ENCODE results near the gene RPH3AL. TPM values are rescaled to one million over a fixed set of nuclear protein-coding genes. Genes with fewer than 3 reads are reported as not detected.

The RPH3AL gene
- total and polyA plus RNA-seq, 2 of the 8 experiments (the other 6 are each of a cell fraction or from before 2014, with no cell fraction given) = 5.6 to 5.8 TPM

GRCh38 chr17:321386-321941 lies 31.1 kb downstream of the RPH3AL start:
- Histone ChIP-seq H4K91ac (replicated peaks; ENCODE audit: insufficient read length, low read length) (no peak overlapping the region), H3K9me3 (ENCODE audit: insufficient read depth in 2 of 2, low read depth in 1 of 2, low read length in 1 of 2) (no peaks in the 10 kb centered on the region), H3K4me3 (ENCODE audit: extremely low read depth in 1 of 4, insufficient read depth in 2 of 4, low read depth in 3 of 4, low read length in 4 of 4) (no peak overlapping the region), H2BK15ac (ENCODE audit: low read length) (no peak overlapping the region; the same call in 1 of the 2 replicates), H3K23ac (ENCODE audit: insufficient read length) (no peak overlapping the region), H2BK12ac (ENCODE audit: low read depth, low read length) (peak overlapping the region; percentile 68; the same call in 1 of the 2 replicates), H3K4me1 (replicated peaks in 1 of 4; ENCODE audit: control insufficient read depth in 3 of 4, insufficient read depth in 4 of 4, low read length in 3 of 4) (peaks cover 3 to 15% (median 6%) of the 10 kb centered on the region in 4 experiments), H3K9ac (replicated peaks in 1 of 4; ENCODE audit: extremely low read depth in 1 of 4, low read depth in 3 of 4, low read length in 3 of 4) (no peak overlapping the region), H4K20me1 (replicated peaks in 1 of 2; ENCODE audit: control insufficient read depth in 1 of 2, insufficient read depth in 2 of 2, low read length in 2 of 2) (no peaks in the 10 kb centered on the region), H3K14ac (ENCODE audit: insufficient read length) (no peak overlapping the region), H2BK120ac (replicated peaks; ENCODE audit: low read depth, low read length) (no peak overlapping the region), H2BK20ac (ENCODE audit: low read length) (no peak overlapping the region), H2BK5ac (ENCODE audit: low read depth, low read length) (no peak overlapping the region; the same call in 1 of the 2 replicates), H3K27me3 (replicated peaks in 1 of 4; ENCODE audit: control insufficient read depth in 3 of 4, extremely low read depth in 1 of 4, insufficient read depth in 3 of 4, low read length in 3 of 4) (no peaks in the 10 kb centered on the region), H3K36me3 (ENCODE audit: control insufficient read depth in 2 of 4, insufficient read depth in 4 of 4, low read length in 3 of 4) (no peaks in the 10 kb centered on the region), H4K8ac (ENCODE audit: extremely low read depth, insufficient read depth, low read length) (0 out of 2 replicates have a peak overlapping the region, but pooled peaks have one; percentile 69), H3K4ac (replicated peaks; ENCODE audit: insufficient read length, low read depth, low read length) (no peak overlapping the region), H2AK5ac (ENCODE audit: low read depth, low read length) (peak overlapping the region; percentile 57; the same call in 1 of the 2 replicates), H3K23me2 (ENCODE audit: low read depth, low read length) (no peaks in the 10 kb centered on the region), H3K4me2 (ENCODE audit: insufficient read depth in 1 of 2, low read depth in 2 of 2, low read length in 2 of 2) (0 out of 4 replicates have a peak overlapping the region, but pooled peaks of 1 of the 2 experiments have one; percentile 48), H3K79me2 (ENCODE audit: control insufficient read depth in 1 of 2, insufficient read depth in 2 of 2, low read length in 2 of 2) (no peaks in the 10 kb centered on the region), H3K79me1 (ENCODE audit: low read depth, low read length) (no peaks in the 10 kb centered on the region), H3K18ac (ENCODE audit: extremely low read depth, low read length) (no peak overlapping the region), H3K56ac (replicated peaks; ENCODE audit: insufficient read length, low read depth, low read length) (no peak overlapping the region), H3K27ac (ENCODE audit: low read depth, low read length) (no peak overlapping the region), H2AFZ (ENCODE audit: low read length) (no peak overlapping the region), H4K5ac (ENCODE audit: insufficient read length, low read depth, low read length) (no peak overlapping the region)
- WGBS, 2 experiments (ENCODE audit: extremely low coverage in 1 of 2, insufficient coverage in 1 of 2, insufficient read length in 1 of 2, insufficient replicate concordance in 2 of 2, low coverage in 1 of 2, low lambda C conversion rate in 2 of 2, missing lambda C conversion rate in 1 of 2) = 86% methylated on average over 35 of the region's 35 CpGs; no CpG with 5 or more reads in 1 of the 2 experiments
- DNase-seq (ENCODE audit: low read depth in 1 of 2, low spot score in 2 of 2) = no peak
- POLR2A ChIA-PET (ENCODE audit: partially characterized antibody) = interaction anchor here (0.5 to 1.7 kb wide), 2 partner anchors 10 to 817 kb away, joined by 4 read pairs; no protein-coding TSS in a partner anchor
- no peak for FAIRE-seq
- CTCF ChIA-PET (ENCODE audit: partially characterized antibody) = interaction anchor here (0.8 to 2.8 kb wide), 5 partner anchors 11 to 101 kb away, joined by 3 to 12 read pairs (median 3); no protein-coding TSS in a partner anchor
- TF ChIP-seq MAX (IDR thresholded peaks at IDR 0.05) = 0 out of 2 replicates have a peak, but pooled peaks have one; percentile 28

Measured in H1 (cell line).